K562 (cell line): ENCODE measurements around the gene PPIL4. TPM values are rescaled to one million over a fixed set of nuclear protein-coding genes. Genes with fewer than 3 reads are reported as not detected.

ENCODE experiments used
- CBX8 ChIP-seq: fragments of 200-600 bp; sonication (generic); IDR thresholded peaks from 2 replicates; pipeline ENCODE4 v1.6.1; 2012; ENCODE audit warnings: borderline replicate concordance, mixed run types, low read depth, mild to moderate bottlenecking, moderate library complexity, mixed read lengths, low read length, control low read depth, inconsistent platforms; ENCODE audit not compliant: poor library complexity, severe bottlenecking; ENCODE audit errors: extremely low read depth
- ELF1 ChIP-seq: fragments of 200-800 bp; sonication (Bioruptor generic); IDR thresholded peaks from 2 replicates; pipeline ENCODE4 v1.6.1; 2016; ENCODE audit warnings: missing genetic modification characterization, missing compliant biosample characterization
- HNRNPLL ChIP-seq: fragments of 200-400 bp; formaldehyde crosslinking; IDR thresholded peaks from 2 replicates; pipeline ENCODE4 v1.6.1; 2017; ENCODE audit warnings: low read length, low read depth, mild to moderate bottlenecking; ENCODE audit not compliant: poor library complexity, severe bottlenecking
- MAFF ChIP-seq: IDR thresholded peaks from 2 replicates; pipeline ENCODE4 v1.6.1; 2012; ENCODE audit warnings: low read length, improper control_type of control experiment
- MAFG ChIP-seq: fragments of 450-650 bp; conservative IDR thresholded peaks from 2 replicates; pipeline ENCODE4 v1.6.1; 2016; ENCODE audit warnings: missing genetic modification characterization, missing compliant biosample characterization
- MCM5 ChIP-seq: fragments of 450-650 bp; IDR thresholded peaks from 2 replicates; pipeline ENCODE4 v1.6.1; 2016; ENCODE audit warnings: low read depth
- MTA3 ChIP-seq: fragments of 450-650 bp; formaldehyde crosslinking; IDR thresholded peaks from 2 replicates; pipeline ENCODE4 v1.6.1; 2017; ENCODE audit warnings: mild to moderate bottlenecking, borderline replicate concordance
- PHF8 ChIP-seq: fragments of 200-600 bp; sonication (generic); IDR thresholded peaks from 2 replicates; pipeline ENCODE4 v1.6.1; 2012; ENCODE audit warnings: mixed run types, mild to moderate bottlenecking, inconsistent platforms, low read length, moderate library complexity, borderline replicate concordance
- POLR2B ChIP-seq: fragments of 450-650 bp; IDR thresholded peaks from 2 replicates; pipeline ENCODE4 v1.6.1; 2018; ENCODE audit warnings: low read depth; ENCODE audit not compliant: partially characterized antibody
- TCF7L2 ChIP-seq: fragments of 150-350 bp; IDR thresholded peaks from 2 replicates; pipeline ENCODE4 v1.6.1; 2016; ENCODE audit warnings: low read depth, mild to moderate bottlenecking, low read length, moderate library complexity
- ZFP91 ChIP-seq: sonication (generic); formaldehyde crosslinking; IDR thresholded peaks from 2 replicates; pipeline ENCODE4 v1.8.0; 2022; ENCODE audit warnings: mild to moderate bottlenecking, missing genetic modification reagents
- ZNF217 ChIP-seq: sonication (generic); formaldehyde crosslinking; IDR thresholded peaks from 2 replicates; pipeline ENCODE4 v1.8.0; 2022; ENCODE audit warnings: mild to moderate bottlenecking, missing genetic modification reagents
- ZNF280A ChIP-seq: fragments of 450-650 bp; IDR thresholded peaks from 2 replicates; pipeline ENCODE4 v1.6.1; 2018; ENCODE audit warnings: mild to moderate bottlenecking, low read depth; ENCODE audit not compliant: partially characterized antibody
- ZNF75A ChIP-seq: fragments of 450-650 bp; formaldehyde crosslinking; IDR thresholded peaks from 2 replicates; pipeline ENCODE4 v1.4.0; 2020; ENCODE audit warnings: mild to moderate bottlenecking
- polyA plus RNA-seq, 8 experiments: library from polyadenylated mRNA; depleted of rRNA in 4 of 8; stranded (reverse) in 5 of 8; unstranded in 3 of 8; fragments of >200 nt; fragmentation: Nextera tagmentation in 2 of 8; fragmentation: Illumina TruSeq in 1 of 8; extraction: Ambion mirVana in 2 of 8; extraction: Trizol in 1 of 8; gene quantifications; 2 replicates each; pipeline versions ENCODE4 v1.2.1 to v1.2.3, GENCODE V29; 2011 to 2014; ENCODE audit warnings: inconsistent platforms in 1 of 8, missing spikeins in 1 of 8
- total RNA-seq, 7 experiments: library from RNA; depleted of rRNA in 6 of 7; stranded (reverse); fragments of >200 nt in 6 of 7; fragmentation: Illumina TruSeq in 2 of 7; extraction: Trizol in 2 of 7; gene quantifications; 2 replicates each; pipeline versions ENCODE4 v1.2.1 to v1.2.3, GENCODE V29; 2011 to 2021; ENCODE audit warnings: low replicate concordance in 1 of 7
- TF ChIP-seq, protein P1 (sequence below): fragments of 200-400 bp; formaldehyde crosslinking; IDR thresholded peaks from 2 replicates; pipeline ENCODE4 v1.6.1; 2017; ENCODE audit warnings: mild to moderate bottlenecking, low read depth, low read length, moderate library complexity
- TF ChIP-seq, protein P2 (sequence below): fragments of 450-650 bp; IDR thresholded peaks from 2 replicates; pipeline ENCODE4 v1.6.1; 2016; ENCODE audit warnings: low read depth, mild to moderate bottlenecking, moderate library complexity
- TF ChIP-seq, protein P3 (sequence below): sonication (generic); formaldehyde crosslinking; IDR thresholded peaks from 2 replicates; pipeline ENCODE4 v1.8.1; 2023; ENCODE audit warnings: mild to moderate bottlenecking, missing genetic modification reagents
- TF ChIP-seq, protein P4 (sequence below): fragments of 450-650 bp; formaldehyde crosslinking; IDR thresholded peaks from 2 replicates; pipeline ENCODE4 v1.4.0; 2022; ENCODE audit warnings: mild to moderate bottlenecking, moderate library complexity

Gene PPIL4
- total and polyA plus RNA-seq, 9 of the 15 experiments (the other 6 are each of a cell fraction or from before 2014, with no cell fraction given), result 14.5 to 55.2 (median 45.9) TPM

GRCh38 chr6:149545754-149546471, at the start of gene PPIL4 (continued):
- TF ChIP-seq, protein P1, sequence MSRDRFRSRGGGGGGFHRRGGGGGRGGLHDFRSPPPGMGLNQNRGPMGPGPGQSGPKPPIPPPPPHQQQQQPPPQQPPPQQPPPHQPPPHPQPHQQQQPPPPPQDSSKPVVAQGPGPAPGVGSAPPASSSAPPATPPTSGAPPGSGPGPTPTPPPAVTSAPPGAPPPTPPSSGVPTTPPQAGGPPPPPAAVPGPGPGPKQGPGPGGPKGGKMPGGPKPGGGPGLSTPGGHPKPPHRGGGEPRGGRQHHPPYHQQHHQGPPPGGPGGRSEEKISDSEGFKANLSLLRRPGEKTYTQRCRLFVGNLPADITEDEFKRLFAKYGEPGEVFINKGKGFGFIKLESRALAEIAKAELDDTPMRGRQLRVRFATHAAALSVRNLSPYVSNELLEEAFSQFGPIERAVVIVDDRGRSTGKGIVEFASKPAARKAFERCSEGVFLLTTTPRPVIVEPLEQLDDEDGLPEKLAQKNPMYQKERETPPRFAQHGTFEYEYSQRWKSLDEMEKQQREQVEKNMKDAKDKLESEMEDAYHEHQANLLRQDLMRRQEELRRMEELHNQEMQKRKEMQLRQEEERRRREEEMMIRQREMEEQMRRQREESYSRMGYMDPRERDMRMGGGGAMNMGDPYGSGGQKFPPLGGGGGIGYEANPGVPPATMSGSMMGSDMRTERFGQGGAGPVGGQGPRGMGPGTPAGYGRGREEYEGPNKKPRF, result no peak
- no peak for TF ChIP-seq TCF7L2
- TF ChIP-seq ZNF280A, result no peak
- no peak for TF ChIP-seq MCM5
- TF ChIP-seq MAFG, result no peak
- TF ChIP-seq HNRNPLL, result peak; percentile 74
- peak; percentile 90 for TF ChIP-seq PHF8
- no peak for TF ChIP-seq ZFP91 (CRISPR knock-in tag)
- TF ChIP-seq ZNF75A (CRISPR knock-in tag), result no peak
- peak; percentile 64 for TF ChIP-seq POLR2B
- TF ChIP-seq MAFF, result no peak
- TF ChIP-seq CBX8, result no peak
- TF ChIP-seq ELF1 (tag), result peak; percentile 97
- TF ChIP-seq ZNF217 (CRISPR knock-in tag), result no peak
- TF ChIP-seq MTA3, result peak; percentile 90; the same call in 1 of the 2 replicates
- TF ChIP-seq, protein P2, sequence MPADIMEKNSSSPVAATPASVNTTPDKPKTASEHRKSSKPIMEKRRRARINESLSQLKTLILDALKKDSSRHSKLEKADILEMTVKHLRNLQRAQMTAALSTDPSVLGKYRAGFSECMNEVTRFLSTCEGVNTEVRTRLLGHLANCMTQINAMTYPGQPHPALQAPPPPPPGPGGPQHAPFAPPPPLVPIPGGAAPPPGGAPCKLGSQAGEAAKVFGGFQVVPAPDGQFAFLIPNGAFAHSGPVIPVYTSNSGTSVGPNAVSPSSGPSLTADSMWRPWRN, result no peak
- TF ChIP-seq, protein P3, sequence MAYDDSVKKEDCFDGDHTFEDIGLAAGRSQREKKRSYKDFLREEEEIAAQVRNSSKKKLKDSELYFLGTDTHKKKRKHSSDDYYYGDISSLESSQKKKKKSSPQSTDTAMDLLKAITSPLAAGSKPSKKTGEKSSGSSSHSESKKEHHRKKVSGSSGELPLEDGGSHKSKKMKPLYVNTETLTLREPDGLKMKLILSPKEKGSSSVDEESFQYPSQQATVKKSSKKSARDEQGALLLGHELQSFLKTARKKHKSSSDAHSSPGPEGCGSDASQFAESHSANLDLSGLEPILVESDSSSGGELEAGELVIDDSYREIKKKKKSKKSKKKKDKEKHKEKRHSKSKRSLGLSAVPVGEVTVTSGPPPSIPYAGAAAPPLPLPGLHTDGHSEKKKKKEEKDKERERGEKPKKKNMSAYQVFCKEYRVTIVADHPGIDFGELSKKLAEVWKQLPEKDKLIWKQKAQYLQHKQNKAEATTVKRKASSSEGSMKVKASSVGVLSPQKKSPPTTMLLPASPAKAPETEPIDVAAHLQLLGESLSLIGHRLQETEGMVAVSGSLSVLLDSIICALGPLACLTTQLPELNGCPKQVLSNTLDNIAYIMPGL (CRISPR knock-in tag), result peak; percentile 41; the same call in 1 of the 2 replicates
- TF ChIP-seq, protein P4, sequence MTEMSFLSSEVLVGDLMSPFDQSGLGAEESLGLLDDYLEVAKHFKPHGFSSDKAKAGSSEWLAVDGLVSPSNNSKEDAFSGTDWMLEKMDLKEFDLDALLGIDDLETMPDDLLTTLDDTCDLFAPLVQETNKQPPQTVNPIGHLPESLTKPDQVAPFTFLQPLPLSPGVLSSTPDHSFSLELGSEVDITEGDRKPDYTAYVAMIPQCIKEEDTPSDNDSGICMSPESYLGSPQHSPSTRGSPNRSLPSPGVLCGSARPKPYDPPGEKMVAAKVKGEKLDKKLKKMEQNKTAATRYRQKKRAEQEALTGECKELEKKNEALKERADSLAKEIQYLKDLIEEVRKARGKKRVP (CRISPR knock-in tag), result peak; percentile 11; the same call in 1 of the 2 replicates
